K562 (cell line): ENCODE measurements around the gene ZDHHC14. TPM values are rescaled to one million over a fixed set of nuclear protein-coding genes. Genes with fewer than 3 reads are reported as not detected.

Source experiments
- ATAC-seq: fragments of 200-7000 bp; cut with Tn5 transposase; 3 replicates; pipeline ENCODE4 v1.9.1; 2020; ENCODE audit warnings: moderate library complexity
- BruUV-seq: library from RNA; stranded (reverse); fragments of 400-500 nt; replicated peaks from 2 replicates; lab custom pipeline; 2021; lab: Mats Ljungman, UMichigan
- CTCF ChIA-PET: fragments of 300-600 bp; formaldehyde crosslinking; extraction: SDS; loops from one replicate; lab custom pipeline; 2021; ENCODE audit warnings: low intra/inter-chr PET ratio; lab: Yijun Ruan, JAX
- POLR2A ChIA-PET: fragments of 300-600, 350-650 bp; sonication (Branson Sonifier 250); formaldehyde crosslinking; extraction: SDS; loops from one replicate; lab custom pipeline; 2021; ENCODE audit warnings: antibody characterized with exemption, inconsistent platforms; lab: Yijun Ruan, JAX
- DNase-seq, 4 experiments: peaks; one replicate each; pipeline versions ENCODE4 v3.0.0 to v3.0.0-alpha.2; 2011 to 2018; ENCODE audit warnings: low spot score in 3 of 4, mixed read lengths in 3 of 4; ENCODE audit errors: extremely low read depth in 1 of 4
- FAIRE-seq: peaks from 2 replicates; lab custom pipeline; 2011; peaks lifted over from hg19 to GRCh38; lab: Jason Lieb, UNC
- H2AFZ ChIP-seq: 2 replicates; pipeline ENCODE4 v1.6.0; 2011; ENCODE audit warnings: low read depth, low read length, control low read depth, inconsistent platforms
- H3K27ac ChIP-seq: fragments of 200-600 bp; 3 replicates; pipeline ENCODE4 v1.8.0; 2011; ENCODE audit warnings: low read depth, mild to moderate bottlenecking, control low read depth, inconsistent platforms, low read length, moderate library complexity, mixed read lengths; ENCODE audit errors: extremely low read depth
- H3K27me3 ChIP-seq, 2 experiments: fragments of 300-600 bp in 1 of 2; 2 replicates in 1 of 2; 3 replicates in 1 of 2; pipeline versions ENCODE4 v1.6.0 to v1.8.0; 2011; ENCODE audit warnings: inconsistent platforms in 2 of 2, low read length in 2 of 2, mild to moderate bottlenecking in 1 of 2, mixed read lengths in 1 of 2, moderate library complexity in 1 of 2; ENCODE audit not compliant: control insufficient read depth in 2 of 2, insufficient read depth in 2 of 2
- H3K36me3 ChIP-seq: fragments of 300-600 bp; 3 replicates; pipeline ENCODE4 v1.8.0; 2011; ENCODE audit warnings: mild to moderate bottlenecking, low read length, inconsistent platforms; ENCODE audit not compliant: control insufficient read depth, insufficient read depth
- H3K4me1 ChIP-seq, 2 experiments: fragments of 200-600 bp in 1 of 2; replicated peaks in 1 of 2; 2 replicates in 1 of 2; 3 replicates in 1 of 2; pipeline versions ENCODE4 v1.5.1 to v1.8.0; 2011; ENCODE audit warnings: inconsistent platforms in 2 of 2, low read length in 2 of 2, mild to moderate bottlenecking in 1 of 2, mixed read lengths in 1 of 2, moderate library complexity in 1 of 2; ENCODE audit not compliant: control insufficient read depth in 2 of 2, insufficient read depth in 2 of 2
- H3K4me2 ChIP-seq: 2 replicates; pipeline ENCODE4 v1.6.1; 2011; ENCODE audit warnings: low read length, control low read depth, inconsistent platforms, mixed read lengths; ENCODE audit not compliant: insufficient read depth
- H3K4me3 ChIP-seq: fragments of 200-600 bp; sonication (generic), shearing (Covaris generic); 2 replicates; pipeline ENCODE4 v1.5.1; 2016; ENCODE audit warnings: control low read depth, inconsistent platforms
- H3K79me2 ChIP-seq: fragments of 200-600 bp; 3 replicates; pipeline ENCODE4 v1.8.0; 2011; ENCODE audit warnings: low read length, inconsistent platforms; ENCODE audit not compliant: control insufficient read depth, insufficient read depth
- H3K9ac ChIP-seq, 2 experiments: 2 replicates each; pipeline versions ENCODE4 v1.6.0 to v1.6.1; 2011; ENCODE audit warnings: low read depth in 2 of 2, low read length in 2 of 2, control low read depth in 1 of 2, inconsistent platforms in 1 of 2, mild to moderate bottlenecking in 1 of 2, mixed read lengths in 1 of 2; ENCODE audit not compliant: insufficient read depth in 1 of 2
- H3K9me1 ChIP-seq: one replicate; pipeline ENCODE4 v1.6.0; 2011; ENCODE audit warnings: inconsistent platforms, mild to moderate bottlenecking, low read length, moderate library complexity; ENCODE audit not compliant: control insufficient read depth, insufficient read depth
- H3K9me3 ChIP-seq: replicated peaks from 2 replicates; pipeline ENCODE4 v1.5.1; 2011; ENCODE audit warnings: low read depth, low read length, inconsistent platforms; ENCODE audit not compliant: control insufficient read depth, insufficient read depth
- H4K20me1 ChIP-seq: replicated peaks from 2 replicates; pipeline ENCODE4 v1.6.1; 2011; ENCODE audit warnings: low read length, inconsistent platforms, mixed read lengths; ENCODE audit not compliant: control insufficient read depth, insufficient read depth
- ADNP ChIP-seq: fragments of 200-800 bp; sonication (Bioruptor generic); IDR thresholded peaks from 2 replicates; pipeline ENCODE4 v1.6.1; 2016; ENCODE audit warnings: missing genetic modification characterization, missing compliant biosample characterization
- BCOR ChIP-seq: fragments of 450-650 bp; IDR thresholded peaks from 2 replicates; pipeline ENCODE4 v1.6.1; 2016
- CHCHD3 ChIP-seq: fragments of 250-450 bp; sonication (Bioruptor Pico); IDR thresholded peaks from 2 replicates; pipeline ENCODE4 v2.1.2; 2022; ENCODE audit warnings: mild to moderate bottlenecking
- MTA3 ChIP-seq: fragments of 450-650 bp; formaldehyde crosslinking; IDR thresholded peaks from 2 replicates; pipeline ENCODE4 v1.6.1; 2017; ENCODE audit warnings: mild to moderate bottlenecking, borderline replicate concordance
- PHB ChIP-seq: fragments of 250-450 bp; sonication (Bioruptor Pico); IDR thresholded peaks from 2 replicates; pipeline ENCODE4 v1.5.0; 2021
- PML ChIP-seq: IDR thresholded peaks from 2 replicates; pipeline ENCODE4 v1.6.1; 2012; ENCODE audit warnings: low read length, inconsistent platforms
- SLC30A9 ChIP-seq: fragments of 250-450 bp; sonication (Bioruptor Pico); IDR thresholded peaks from 2 replicates; pipeline ENCODE4 v1.8.0; 2022; ENCODE audit warnings: mild to moderate bottlenecking, moderate library complexity
- TAL1 ChIP-seq: fragments of 450-650 bp; IDR thresholded peaks from 2 replicates; pipeline ENCODE4 v1.6.1; 2016; ENCODE audit warnings: mild to moderate bottlenecking
- USF2 ChIP-seq: sonication (generic); formaldehyde crosslinking; IDR thresholded peaks from 2 replicates; pipeline ENCODE4 v1.5.0; 2020; ENCODE audit warnings: missing genetic modification reagents
- ZBTB33 ChIP-seq: sonication (generic); formaldehyde crosslinking; IDR thresholded peaks from 2 replicates; pipeline ENCODE4 v1.8.1; 2023; ENCODE audit warnings: mild to moderate bottlenecking, missing genetic modification reagents
- ZNF121 ChIP-seq: sonication (generic); formaldehyde crosslinking; conservative IDR thresholded peaks from 2 replicates; pipeline ENCODE4 v1.8.0; 2022; ENCODE audit warnings: missing genetic modification reagents
- ZNF232 ChIP-seq: sonication (generic); formaldehyde crosslinking; IDR thresholded peaks from 2 replicates; pipeline ENCODE4 v1.8.0; 2022; ENCODE audit warnings: mild to moderate bottlenecking, missing genetic modification reagents
- WGBS: fragments of 100-300 bp; shearing (Covaris generic); methylation state at CpG from one replicate; pipeline ENCODE4 v1.1.6; 2016; ENCODE audit warnings: low coverage, mixed read lengths; ENCODE audit not compliant: insufficient coverage; ENCODE audit errors: missing lambda C conversion rate; 5-methylcytosine and 5-hydroxymethylcytosine counted together
- in situ Hi-C: fragments of 300-500 bp; cut with MboI; formaldehyde crosslinking; loops from 4 replicates; pipeline ENCODE4 v1.15.0; 2018; ENCODE audit warnings: inconsistent platforms, mixed read lengths
- intact Hi-C: fragments of 100-400 bp; cut with micrococcal nuclease; formaldehyde crosslinking; loops from 2 replicates; pipeline ENCODE4 v1.14.2; 2022
- polyA plus RNA-seq, 8 experiments: library from polyadenylated mRNA; depleted of rRNA in 4 of 8; stranded (reverse) in 5 of 8; unstranded in 3 of 8; fragments of >200 nt; fragmentation: Nextera tagmentation in 2 of 8; fragmentation: Illumina TruSeq in 1 of 8; extraction: Ambion mirVana in 2 of 8; extraction: Trizol in 1 of 8; gene quantifications; 2 replicates each; pipeline versions ENCODE4 v1.2.1 to v1.2.3, GENCODE V29; 2011 to 2014; ENCODE audit warnings: inconsistent platforms in 1 of 8, missing spikeins in 1 of 8
- total RNA-seq, 7 experiments: library from RNA; depleted of rRNA in 6 of 7; stranded (reverse); fragments of >200 nt in 6 of 7; fragmentation: Illumina TruSeq in 2 of 7; extraction: Trizol in 2 of 7; gene quantifications; 2 replicates each; pipeline versions ENCODE4 v1.2.1 to v1.2.3, GENCODE V29; 2011 to 2021; ENCODE audit warnings: low replicate concordance in 1 of 7

ZDHHC14 gene
- total and polyA plus RNA-seq, 9 of the 15 experiments (the other 6 are each of a cell fraction or from before 2014, with no cell fraction given): 0.92 to 23.1 (median 13.8) TPM

GRCh38 chr6:157386023-157386422 is 5.0 kb downstream of the ZDHHC14 start:
- whole genome bisulfite sequencing: 88% methylated on average over 6 of the region's 6 CpGs
- ChIA-PET POLR2A (interaction anchor here (0.7 to 3.5 kb wide), 3 partner anchors 10 to 139 kb away, joined by 3 to 18 read pairs (median 5); no protein-coding TSS in a partner anchor), CTCF (no interaction called here)
- Histone ChIP-seq H3K9me3 (peaks cover 12% of the 10 kb centered on the region), H3K9me1 (peaks cover 3% of the 10 kb centered on the region), H2AFZ (no peak overlapping the region), H3K4me2 (no peak overlapping the region), H3K4me3 (no peak overlapping the region), H3K9ac (no peak overlapping the region; a peak in 1 of 4 replicates), H3K27me3 (no peaks in the 10 kb centered on the region), H3K36me3 (peaks cover 19% of the 10 kb centered on the region), H3K79me2 (peaks cover 82% of the 10 kb centered on the region), H4K20me1 (peaks cover 10% of the 10 kb centered on the region), H3K4me1 (peaks cover 9 to 33% of the 10 kb centered on the region in 2 experiments; a peak in 4 of 5 replicates), H3K27ac (no peak overlapping the region)
- no TSS peak for BruUV-seq
- ATAC-seq (no peak), DNase-seq (no peak), FAIRE-seq (no peak)
- in situ Hi-C loops (no loop called here), intact Hi-C loops (no loop called here)
- no peak for TF ChIP-seq PHB (CRISPR knock-in tag)
- TF ChIP-seq MTA3: no peak
- peak; percentile 54; the same call in 1 of the 2 replicates for TF ChIP-seq BCOR
- TF ChIP-seq USF2 (CRISPR knock-in tag): no peak
- TF ChIP-seq ZBTB33: peak; percentile 57; the same call in 1 of the 2 replicates
- peak; percentile 93 for TF ChIP-seq ZNF121 (CRISPR knock-in tag)
- TF ChIP-seq PML: no peak
- TF ChIP-seq ADNP (tag): 0 out of 2 replicates have a peak, but pooled peaks have one; percentile 56
- no peak for TF ChIP-seq TAL1
- no peak for TF ChIP-seq SLC30A9 (CRISPR knock-in tag)
- no peak for TF ChIP-seq ZNF232 (CRISPR knock-in tag)
- TF ChIP-seq CHCHD3 (CRISPR knock-in tag): no peak
